Cardiac muscle cell (in vitro differentiated cells and primary cell): ENCODE measurements around the gene HDC. TPM values are rescaled to one million over a fixed set of nuclear protein-coding genes. Genes with fewer than 3 reads are reported as not detected.
A peak's percentile ranks its signal among the peaks of the same experiment; 100 is the strongest.

Experiments used
- DNase-seq, 2 donors: peaks; one replicate each; pipeline versions ENCODE4 v3.0.0 to v3.0.0-alpha.2; 2010 to 2017; ENCODE audit warnings: low read depth in 1 of 2, low spot score in 1 of 2
- H3K27ac ChIP-seq: fragments of 200-600 bp; sonication (generic); 2 replicates; pipeline ENCODE4 v1.5.1; 2016
- H3K27me3 ChIP-seq: fragments of 200-600 bp; sonication (generic); 2 replicates; pipeline ENCODE4 v1.6.0; 2016; ENCODE audit warnings: control low read depth
- H3K36me3 ChIP-seq: fragments of 200-600 bp; sonication (generic); 2 replicates; pipeline ENCODE4 v1.5.1; 2016; ENCODE audit warnings: control low read depth
- H3K4me1 ChIP-seq: fragments of 200-600 bp; sonication (generic); 2 replicates; pipeline ENCODE4 v1.8.1; 2017; ENCODE audit warnings: low read depth, mild to moderate bottlenecking, mixed run types
- H3K4me3 ChIP-seq: fragments of 200-600 bp; sonication (generic); 2 replicates; pipeline ENCODE4 v1.5.1; 2016; ENCODE audit warnings: mild to moderate bottlenecking
- H3K9me3 ChIP-seq: fragments of 200-600 bp; sonication (generic); 2 replicates; pipeline ENCODE4 v1.5.1; 2017; ENCODE audit warnings: low read depth, mild to moderate bottlenecking, control low read depth
- CTCF ChIP-seq: IDR thresholded peaks from 2 replicates; pipeline ENCODE4 v1.5.1; 2012; ENCODE audit warnings: low read depth, mild to moderate bottlenecking, low read length
- polyA plus RNA-seq: library from polyadenylated mRNA; unstranded; fragments of >200 nt; fragmentation: Nextera tagmentation; extraction: Ambion mirVana; gene quantifications from 2 replicates; pipeline ENCODE4 v1.2.1, GENCODE V29; 2016
- total RNA-seq: library from RNA; depleted of rRNA; stranded (reverse); fragments of >200 nt; gene quantifications from 2 replicates; pipeline ENCODE4 v1.2.3, GENCODE V29; 2016

The HDC gene
- total and polyA plus RNA-seq, 2 experiments from 2014 or later = not detected

- Histone ChIP-seq H3K27me3 (peaks cover 73% of the 10 kb centered on the region), H3K4me1 (no peaks in the 10 kb centered on the region), H3K4me3 (no peak overlapping the region), H3K9me3 (no peaks in the 10 kb centered on the region), H3K27ac (no peak overlapping the region), H3K36me3 (no peaks in the 10 kb centered on the region)
- no peak for DNase-seq
- TF ChIP-seq CTCF = no peak
Measured at GRCh38 chr15:50241684-50242450, 23.7 kb downstream of the HDC start.

GRCh38 chr15:50238255-50238654 lies 27.3 kb downstream of the HDC start:
- H3K4me1 ChIP-seq = no peaks in the 10 kb centered on the region
- TF ChIP-seq CTCF = no peak
- DNase-seq = no peak
- peaks cover 57% of the 10 kb centered on the region for H3K27me3 ChIP-seq
- H3K9me3 ChIP-seq = no peaks in the 10 kb centered on the region
- H3K4me3 ChIP-seq = no peak overlapping the region
- no peaks in the 10 kb centered on the region for H3K36me3 ChIP-seq
- H3K27ac ChIP-seq = no peak overlapping the region

GRCh38 chr15:50236433-50236832 lies 29.1 kb downstream of the HDC start:
- TF ChIP-seq CTCF = no peak
- Histone ChIP-seq H3K9me3 (no peaks in the 10 kb centered on the region), H3K4me3 (no peak overlapping the region), H3K36me3 (no peaks in the 10 kb centered on the region), H3K27ac (no peak overlapping the region), H3K4me1 (no peaks in the 10 kb centered on the region), H3K27me3 (peaks cover 43% of the 10 kb centered on the region)
- no peak for DNase-seq

- peak in 1 of 2 donors; percentile 54 for DNase-seq
- Histone ChIP-seq H3K27me3 (peaks cover 37% of the 10 kb centered on the region), H3K27ac (no peak overlapping the region), H3K36me3 (no peaks in the 10 kb centered on the region), H3K4me1 (no peaks in the 10 kb centered on the region), H3K4me3 (no peak overlapping the region), H3K9me3 (no peaks in the 10 kb centered on the region)
- TF ChIP-seq CTCF = no peak
Measured at GRCh38 chr15:50235794-50236193, 29.7 kb downstream of the HDC start.

GRCh38 chr15:50234764-50235163 lies 30.8 kb downstream of the HDC start:
- H3K4me1 ChIP-seq = no peaks in the 10 kb centered on the region

More at GRCh38 chr15:50234764-50235163, 30.8 kb downstream of the HDC start:
- Histone ChIP-seq H3K4me3 (no peak overlapping the region), H3K9me3 (no peaks in the 10 kb centered on the region), H3K36me3 (no peaks in the 10 kb centered on the region), H3K27me3 (peaks cover 34% of the 10 kb centered on the region), H3K27ac (no peak overlapping the region)
- peak in 1 of 2 donors; percentile 42 for DNase-seq
- TF ChIP-seq CTCF = no peak
